C4-2B (cell line): ENCODE data around the gene JOSD1.

ENCODE experiments used
- CTCF ChIP-seq: fragments of 450-650 bp; conservative IDR thresholded peaks from 2 replicates; pipeline ENCODE4 v1.5.1; 2017; ENCODE audit warnings: mild to moderate bottlenecking
- ZFX ChIP-seq: fragments of 450-650 bp; IDR thresholded peaks from 2 replicates; pipeline ENCODE4 v1.6.1; 2017

GRCh38 chr22:38717244-38717643 lies 16.5 kb upstream of the JOSD1 start:
- TF ChIP-seq CTCF, result no peak
- no peak for TF ChIP-seq ZFX
